Nephron (organoid): ENCODE data around the gene TUBA3C.

Source experiments
- H3K27ac Mint-ChIP-seq, 3 experiments: 2 replicates each; pipeline ENCODE4 v1.8.0; 2020; ENCODE audit warnings: mixed read lengths in 3 of 3, mild to moderate bottlenecking in 2 of 3, moderate library complexity in 1 of 3
- H3K27me3 Mint-ChIP-seq: 2 replicates; pipeline ENCODE4 v1.8.0; 2021; ENCODE audit warnings: low read depth, mild to moderate bottlenecking, moderate library complexity, mixed read lengths
- H3K36me3 Mint-ChIP-seq: 2 replicates; pipeline ENCODE4 v1.8.0; 2020; ENCODE audit warnings: low read depth, mixed read lengths
- H3K4me1 Mint-ChIP-seq: 2 replicates; pipeline ENCODE4 v1.8.0; 2020; ENCODE audit warnings: mixed read lengths
- H3K4me3 Mint-ChIP-seq, 3 experiments: 2 replicates each; pipeline ENCODE4 v1.8.0; 2020; ENCODE audit warnings: mild to moderate bottlenecking in 3 of 3, mixed read lengths in 3 of 3, moderate library complexity in 2 of 3
- H3K9me3 Mint-ChIP-seq: 2 replicates; pipeline ENCODE4 v1.8.0; 2020; ENCODE audit warnings: mixed read lengths
- TF ChIP-seq, protein P1 (sequence below), 3 experiments: fragments of 200-600 bp; sonication (generic); IDR thresholded peaks; one replicate each; pipeline ENCODE4 v1.5.0; 2021; ENCODE audit warnings: antibody characterized with exemption in 3 of 3; ENCODE audit not compliant: unreplicated experiment in 3 of 3

TUBA3C gene

DNA sequence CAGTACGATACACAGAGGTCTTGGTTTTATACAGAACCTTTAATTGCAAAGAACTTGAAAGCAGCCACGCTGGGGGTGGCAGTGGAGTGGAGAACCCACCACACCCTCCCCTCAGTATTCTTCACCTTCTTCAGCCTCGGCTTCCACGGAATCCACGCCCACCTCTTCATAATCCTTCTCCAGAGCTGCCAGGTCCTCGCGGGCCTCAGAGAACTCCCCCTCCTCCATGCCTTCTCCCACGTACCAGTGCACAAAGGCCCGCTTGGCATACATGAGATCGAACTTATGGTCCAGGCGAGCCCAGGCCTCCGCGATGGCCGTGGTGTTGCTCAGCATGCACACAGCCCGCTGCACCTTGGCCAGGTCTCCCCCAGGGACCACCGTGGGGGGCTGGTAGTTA, 7.9 kb downstream of the TUBA3C start:
- Mint-ChIP-seq H3K4me1 (no peaks in the 10 kb centered on the region), H3K36me3 (no peaks in the 10 kb centered on the region), H3K27ac (no peak overlapping the region), H3K27me3 (no peaks in the 10 kb centered on the region), H3K9me3 (peaks cover 54% of the 10 kb centered on the region), H3K4me3 (no peak overlapping the region)
- TF ChIP-seq, protein P1, sequence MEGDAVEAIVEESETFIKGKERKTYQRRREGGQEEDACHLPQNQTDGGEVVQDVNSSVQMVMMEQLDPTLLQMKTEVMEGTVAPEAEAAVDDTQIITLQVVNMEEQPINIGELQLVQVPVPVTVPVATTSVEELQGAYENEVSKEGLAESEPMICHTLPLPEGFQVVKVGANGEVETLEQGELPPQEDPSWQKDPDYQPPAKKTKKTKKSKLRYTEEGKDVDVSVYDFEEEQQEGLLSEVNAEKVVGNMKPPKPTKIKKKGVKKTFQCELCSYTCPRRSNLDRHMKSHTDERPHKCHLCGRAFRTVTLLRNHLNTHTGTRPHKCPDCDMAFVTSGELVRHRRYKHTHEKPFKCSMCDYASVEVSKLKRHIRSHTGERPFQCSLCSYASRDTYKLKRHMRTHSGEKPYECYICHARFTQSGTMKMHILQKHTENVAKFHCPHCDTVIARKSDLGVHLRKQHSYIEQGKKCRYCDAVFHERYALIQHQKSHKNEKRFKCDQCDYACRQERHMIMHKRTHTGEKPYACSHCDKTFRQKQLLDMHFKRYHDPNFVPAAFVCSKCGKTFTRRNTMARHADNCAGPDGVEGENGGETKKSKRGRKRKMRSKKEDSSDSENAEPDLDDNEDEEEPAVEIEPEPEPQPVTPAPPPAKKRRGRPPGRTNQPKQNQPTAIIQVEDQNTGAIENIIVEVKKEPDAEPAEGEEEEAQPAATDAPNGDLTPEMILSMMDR (IDR thresholded peaks at IDR 0.05; ENCODE audit: unreplicated experiment in 3 of 3), result no peak

DNA sequence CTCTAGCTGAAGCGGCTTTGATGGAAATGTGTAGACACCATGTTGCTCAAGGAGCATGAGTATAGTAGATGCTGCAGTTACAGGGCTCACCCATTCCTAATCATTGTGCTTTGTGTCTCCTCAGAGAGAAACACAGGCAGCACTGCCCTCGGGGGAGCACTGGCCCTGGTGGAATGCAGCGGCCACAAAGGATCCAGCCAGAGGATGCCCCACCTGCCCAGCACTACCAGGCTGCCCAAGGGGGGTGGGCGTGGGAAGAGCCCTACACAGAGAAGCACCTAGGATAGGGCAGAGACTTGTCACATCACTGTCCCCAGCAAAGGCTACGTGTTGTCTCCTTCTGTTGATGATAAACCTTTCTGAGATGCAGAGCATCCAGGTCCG, 9.0 kb downstream of the TUBA3C start:
- H3K36me3 Mint-ChIP-seq, result no peaks in the 10 kb centered on the region
- TF ChIP-seq, protein P1 (IDR thresholded peaks at IDR 0.05; ENCODE audit: unreplicated experiment in 3 of 3), result no peak
- no peak overlapping the region for H3K4me3 Mint-ChIP-seq
- H3K27ac Mint-ChIP-seq, result no peak overlapping the region
- no peaks in the 10 kb centered on the region for H3K27me3 Mint-ChIP-seq
- peaks cover 49% of the 10 kb centered on the region for H3K9me3 Mint-ChIP-seq
- H3K4me1 Mint-ChIP-seq, result no peaks in the 10 kb centered on the region

DNA sequence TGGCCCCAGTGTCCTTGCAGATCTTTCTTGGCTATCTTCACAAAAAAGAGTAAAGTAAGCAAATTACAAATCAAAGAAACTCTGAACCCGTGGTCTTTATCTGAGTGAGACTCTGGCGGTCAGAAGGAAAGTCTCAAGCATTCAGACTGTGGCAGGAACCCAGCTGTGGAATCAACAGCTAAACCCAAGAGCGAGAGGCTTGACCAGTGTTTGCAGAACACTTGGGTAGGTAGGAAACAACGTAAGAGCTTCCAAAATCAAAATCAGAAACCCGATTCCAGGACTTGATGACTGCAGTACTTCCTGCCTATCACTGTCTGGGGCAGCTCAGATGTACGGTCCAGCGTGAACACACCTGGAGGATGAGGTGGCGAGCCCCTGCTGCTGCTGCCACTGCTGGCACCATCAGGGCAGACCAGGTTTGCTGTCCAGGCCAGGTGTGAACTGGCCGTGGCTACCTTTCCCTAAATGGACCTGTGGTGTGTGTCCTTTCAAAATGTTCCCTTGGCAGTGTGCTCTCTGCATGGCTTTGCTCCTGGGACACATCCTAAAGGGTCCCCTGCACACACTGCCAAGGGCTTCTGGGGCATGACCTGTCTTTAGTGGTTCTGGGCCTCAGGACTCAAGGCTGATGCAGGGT, 9.5 kb downstream of the TUBA3C start:
- Mint-ChIP-seq H3K9me3 (peaks cover 49% of the 10 kb centered on the region), H3K36me3 (no peaks in the 10 kb centered on the region), H3K27me3 (no peaks in the 10 kb centered on the region), H3K27ac (no peak overlapping the region), H3K4me3 (no peak overlapping the region), H3K4me1 (no peaks in the 10 kb centered on the region)
- TF ChIP-seq, protein P1 (IDR thresholded peaks at IDR 0.05; ENCODE audit: unreplicated experiment in 3 of 3), result no peak

DNA sequence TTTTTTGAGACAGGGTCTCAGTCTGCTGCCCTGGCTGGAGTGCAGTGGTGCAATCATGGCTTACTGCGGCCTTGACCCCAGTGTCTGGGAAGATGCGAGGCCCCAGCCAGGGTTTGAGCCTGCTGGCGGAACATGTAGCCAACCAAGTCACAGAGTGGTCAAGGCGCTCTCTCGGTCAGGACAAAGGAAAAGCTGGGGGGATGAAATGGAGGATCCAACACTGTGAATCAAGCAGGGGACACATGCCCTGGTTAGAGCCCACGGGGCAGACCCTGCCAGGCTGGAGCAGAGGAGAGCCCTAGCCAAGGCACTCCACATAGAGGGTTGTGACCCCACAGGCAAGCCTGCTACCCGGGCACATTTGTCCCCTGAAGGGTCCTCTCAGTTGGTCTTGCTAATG, 10.1 kb downstream of the TUBA3C start:
- Mint-ChIP-seq H3K27me3 (no peaks in the 10 kb centered on the region), H3K36me3 (no peaks in the 10 kb centered on the region), H3K27ac (no peak overlapping the region), H3K4me1 (no peaks in the 10 kb centered on the region), H3K9me3 (peaks cover 48% of the 10 kb centered on the region), H3K4me3 (no peak overlapping the region)
- TF ChIP-seq, protein P1 (IDR thresholded peaks at IDR 0.05; ENCODE audit: unreplicated experiment in 3 of 3), result no peak

DNA sequence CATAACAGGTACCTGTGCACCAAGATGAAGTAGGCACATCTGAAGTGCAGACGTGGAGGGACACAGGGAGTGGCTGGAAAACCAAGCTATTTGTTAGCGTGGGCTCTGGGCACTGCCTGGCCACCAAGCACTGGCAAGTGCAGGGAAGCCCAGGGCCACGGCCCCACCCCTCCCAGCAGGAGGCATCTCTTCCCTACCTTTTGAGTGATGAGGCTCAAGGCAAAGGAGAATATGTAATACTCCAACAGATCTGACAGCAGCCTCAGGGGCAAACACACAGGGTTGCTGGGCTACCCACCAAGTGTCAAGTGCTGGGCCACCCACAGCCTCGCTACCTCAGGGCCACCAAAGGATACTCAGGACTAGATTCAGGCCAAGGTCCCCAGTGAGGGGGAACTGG, 11.6 kb downstream of the TUBA3C start:
- Mint-ChIP-seq H3K4me3 (no peak overlapping the region), H3K36me3 (no peaks in the 10 kb centered on the region), H3K4me1 (no peaks in the 10 kb centered on the region), H3K27me3 (no peaks in the 10 kb centered on the region), H3K27ac (no peak overlapping the region), H3K9me3 (peaks cover 51% of the 10 kb centered on the region)
- TF ChIP-seq, protein P1 (IDR thresholded peaks at IDR 0.05; ENCODE audit: unreplicated experiment in 3 of 3), result no peak

DNA sequence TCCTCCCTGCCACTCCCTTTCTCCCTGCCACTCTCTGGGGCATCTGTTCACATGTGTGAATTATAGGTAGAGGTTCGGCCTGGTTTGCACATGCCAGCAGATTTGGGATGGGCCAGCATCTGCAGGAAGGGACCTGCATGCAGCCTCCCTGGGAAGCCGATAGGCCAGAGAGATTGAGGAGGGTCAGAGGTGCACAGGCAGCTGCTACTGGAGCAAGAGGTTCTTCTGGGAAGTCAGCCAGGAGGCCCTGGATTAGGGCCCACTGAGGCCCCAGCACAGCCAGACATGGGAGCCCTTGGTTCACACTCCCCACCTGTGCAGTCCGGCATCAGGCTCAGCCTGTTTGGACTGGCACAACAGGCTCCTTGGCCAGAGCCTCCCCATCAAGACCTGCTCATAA, 12.1 kb downstream of the TUBA3C start:
- H3K4me1 Mint-ChIP-seq, result no peaks in the 10 kb centered on the region
- no peaks in the 10 kb centered on the region for H3K36me3 Mint-ChIP-seq
- H3K4me3 Mint-ChIP-seq, result no peak overlapping the region
- peaks cover 55% of the 10 kb centered on the region for H3K9me3 Mint-ChIP-seq
- H3K27ac Mint-ChIP-seq, result no peak overlapping the region
- TF ChIP-seq, protein P1 (IDR thresholded peaks at IDR 0.05; ENCODE audit: unreplicated experiment in 3 of 3), result no peak
- H3K27me3 Mint-ChIP-seq, result no peaks in the 10 kb centered on the region
